ENCODE measurements around the gene HDAC11. TPM values are rescaled to one million over a fixed set of nuclear protein-coding genes. Genes with fewer than 3 reads are reported as not detected.

The HDAC11 gene
- total and polyA plus RNA-seq, 2 of the 13 experiments (the other 11 are each of a cell fraction or from before 2014, with no cell fraction given): 13.7 to 33.1 TPM

- TF ChIP-seq ZNF691 (CRISPR knock-in tag; IDR thresholded peaks at IDR 0.05; ENCODE audit: borderline replicate concordance, low read depth) (peak; percentile 85; the same call in 1 of the 2 replicates), ZNF841 (CRISPR knock-in tag; IDR thresholded peaks at IDR 0.05; ENCODE audit: borderline replicate concordance) (no peak), ZBTB38 (CRISPR knock-in tag; IDR thresholded peaks at IDR 0.05) (0 out of 2 replicates have a peak, but pooled peaks have one; percentile 72), REXO4 (CRISPR knock-in tag; IDR thresholded peaks at IDR 0.05; ENCODE audit: borderline replicate concordance) (no peak), REPIN1 (CRISPR knock-in tag; IDR thresholded peaks at IDR 0.05; ENCODE audit: borderline replicate concordance, low read depth) (0 out of 2 replicates have a peak, but pooled peaks have one; percentile 67), SIX1 (CRISPR knock-in tag; IDR thresholded peaks at IDR 0.05; ENCODE audit: borderline replicate concordance) (peak; percentile 44; the same call in 1 of the 2 replicates), KDM5B (CRISPR knock-in tag; IDR thresholded peaks at IDR 0.05; ENCODE audit: borderline replicate concordance) (peak; percentile 67; the same call in 1 of the 2 replicates), ZNF281 (CRISPR knock-in tag; IDR thresholded peaks at IDR 0.05; ENCODE audit: borderline replicate concordance) (peak; percentile 49; the same call in 1 of the 2 replicates), NCOA2 (CRISPR knock-in tag; IDR thresholded peaks at IDR 0.05) (peak; percentile 63), ATM (IDR thresholded peaks at IDR 0.05; ENCODE audit: borderline replicate concordance) (no peak), ZNF382 (CRISPR knock-in tag; IDR thresholded peaks at IDR 0.05; ENCODE audit: borderline replicate concordance) (no peak), ZNF136 (CRISPR knock-in tag; IDR thresholded peaks at IDR 0.05; ENCODE audit: low read depth) (peak; percentile 85; the same call in 1 of the 2 replicates), HHEX (CRISPR knock-in tag; IDR thresholded peaks at IDR 0.05) (no peak), ZNF792 (CRISPR knock-in tag; IDR thresholded peaks at IDR 0.05) (peak; percentile 94), LBX2 (CRISPR knock-in tag; IDR thresholded peaks at IDR 0.05; ENCODE audit: borderline replicate concordance) (no peak; the same call in none of the 2 replicates), BRF2 (CRISPR knock-in tag; IDR thresholded peaks at IDR 0.05) (no peak), CEBPZ (IDR thresholded peaks at IDR 0.05; ENCODE audit: low read length) (no peak)
- TF ChIP-seq, protein P1, sequence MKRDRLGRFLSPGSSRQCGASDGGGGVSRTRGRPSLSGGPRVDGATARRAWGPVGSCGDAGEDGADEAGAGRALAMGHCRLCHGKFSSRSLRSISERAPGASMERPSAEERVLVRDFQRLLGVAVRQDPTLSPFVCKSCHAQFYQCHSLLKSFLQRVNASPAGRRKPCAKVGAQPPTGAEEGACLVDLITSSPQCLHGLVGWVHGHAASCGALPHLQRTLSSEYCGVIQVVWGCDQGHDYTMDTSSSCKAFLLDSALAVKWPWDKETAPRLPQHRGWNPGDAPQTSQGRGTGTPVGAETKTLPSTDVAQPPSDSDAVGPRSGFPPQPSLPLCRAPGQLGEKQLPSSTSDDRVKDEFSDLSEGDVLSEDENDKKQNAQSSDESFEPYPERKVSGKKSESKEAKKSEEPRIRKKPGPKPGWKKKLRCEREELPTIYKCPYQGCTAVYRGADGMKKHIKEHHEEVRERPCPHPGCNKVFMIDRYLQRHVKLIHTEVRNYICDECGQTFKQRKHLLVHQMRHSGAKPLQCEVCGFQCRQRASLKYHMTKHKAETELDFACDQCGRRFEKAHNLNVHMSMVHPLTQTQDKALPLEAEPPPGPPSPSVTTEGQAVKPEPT (CRISPR knock-in tag; IDR thresholded peaks at IDR 0.05; ENCODE audit: low read depth): peak; percentile 85
These were observed 4.9 kb downstream of the HDAC11 start (continued) for GRCh38 chr3:13484851-13485590.

Data from HepG2 (cell line).